Activated B cell treated with CpG ODN at 0.5 μM for 24 hours (primary cell): ENCODE results near the gene SERINC5. TPM values are rescaled to one million over a fixed set of nuclear protein-coding genes. Genes with fewer than 3 reads are reported as not detected.

Experiments
- ATAC-seq: fragments of 200-7000 bp; cut with Tn5 transposase; one replicate; pipeline ENCODE4 v1.10.0; 2021; ENCODE audit warnings: low read depth, mild to moderate bottlenecking, moderate library complexity
- CTCF ChIA-PET: fragments of 350-600 bp; sonication (Branson Sonifier 250); formaldehyde crosslinking; loops from one replicate; lab custom pipeline; 2021; ENCODE audit warnings: antibody characterized with exemption; lab: Charles Lee
- POLR2A ChIA-PET: fragments of 350-600 bp; sonication (Branson Sonifier 250); formaldehyde crosslinking; loops from one replicate; lab custom pipeline; 2021; ENCODE audit warnings: antibody characterized with exemption; lab: Charles Lee
- DNase-seq: peaks from one replicate; pipeline ENCODE4 v3.0.0; 2022
- H3K27ac Mint-ChIP-seq: one replicate; pipeline ENCODE4 v1.8.0; 2020; ENCODE audit warnings: mixed read lengths
- H3K27me3 Mint-ChIP-seq: one replicate; pipeline ENCODE4 v1.8.0; 2021; ENCODE audit warnings: mixed read lengths
- H3K36me3 Mint-ChIP-seq: one replicate; pipeline ENCODE4 v1.8.0; 2021; ENCODE audit warnings: low read depth, mixed read lengths
- H3K4me1 Mint-ChIP-seq: one replicate; pipeline ENCODE4 v1.8.0; 2021; ENCODE audit warnings: mixed read lengths
- H3K4me3 Mint-ChIP-seq: one replicate; pipeline ENCODE4 v1.8.0; 2020; ENCODE audit warnings: mild to moderate bottlenecking, mixed read lengths
- H3K9me3 Mint-ChIP-seq: one replicate; pipeline ENCODE4 v1.8.0; 2020; ENCODE audit warnings: mixed read lengths
- CTCF ChIP-seq: fragments of 200-600 bp; IDR thresholded peaks from one replicate; pipeline ENCODE4 v1.8.0; 2022; ENCODE audit warnings: antibody characterized with exemption, mild to moderate bottlenecking
- intact Hi-C: fragments of 100-400 bp; cut with micrococcal nuclease; formaldehyde crosslinking; loops from one replicate; pipeline ENCODE4 v1.15.1; 2024
- total RNA-seq: library from RNA; stranded (reverse); gene quantifications from 2 replicates; pipeline ENCODE4 v1.2.3, GENCODE V29; 2022

Gene SERINC5
- total RNA-seq, 1 donor from 2014 or later = 5.3 TPM

DNA sequence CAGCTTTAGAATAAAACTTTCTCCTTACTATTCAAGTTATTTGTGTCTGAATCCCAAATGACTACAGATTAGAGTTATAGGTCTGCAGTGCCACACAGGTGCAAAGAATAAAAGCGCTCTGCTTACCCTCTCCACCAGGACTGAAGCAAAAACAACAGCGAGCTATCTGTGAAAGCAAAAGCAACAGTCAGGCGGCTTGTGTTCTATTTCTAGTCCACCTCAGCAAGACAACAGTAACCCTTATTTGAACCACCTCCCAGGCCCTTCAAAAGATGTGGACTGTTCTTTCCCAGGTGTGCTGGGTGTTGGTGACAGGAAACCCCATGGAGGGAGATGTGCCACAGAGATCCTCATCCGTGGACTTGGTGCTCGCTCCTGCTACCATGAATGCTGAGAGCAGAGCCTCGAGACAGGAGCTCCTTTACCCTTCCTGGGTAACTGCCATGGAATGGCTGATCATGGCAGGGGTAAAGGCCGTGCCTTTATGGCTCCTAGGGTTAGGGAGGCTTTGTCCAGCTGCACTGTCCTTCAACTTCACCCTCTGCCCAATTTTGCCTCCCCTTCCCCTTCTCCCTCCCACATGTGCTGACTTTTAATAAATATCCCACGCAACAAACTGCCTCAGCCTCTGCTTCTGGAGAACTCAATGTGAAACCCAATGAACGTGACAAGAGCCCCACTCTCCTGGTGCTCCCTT is 108.6 kb downstream of the SERINC5 start:
- CTCF ChIA-PET = no interaction called here
- H3K36me3 Mint-ChIP-seq = peaks cover 15% of the 10 kb centered on the region

DNA sequence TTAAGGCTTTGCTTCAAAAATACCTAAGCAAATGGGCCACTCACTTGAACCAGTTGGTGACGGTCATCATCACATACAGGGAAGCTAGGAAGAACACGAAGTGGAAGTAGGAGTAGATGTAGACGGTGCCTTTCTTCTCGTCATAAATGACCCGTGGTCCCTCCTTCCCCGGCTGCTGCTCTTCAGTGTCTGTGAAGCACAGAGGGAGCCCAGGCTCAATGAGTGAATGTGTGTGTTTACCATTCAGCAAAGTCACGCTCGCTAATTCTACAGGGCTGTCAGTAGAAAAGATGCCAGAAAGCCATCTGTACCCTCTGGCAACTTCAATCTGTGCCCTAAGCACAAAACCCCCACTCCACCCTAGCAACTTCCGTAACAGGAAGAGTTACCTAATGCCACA is 109.8 kb downstream of the SERINC5 start:
- ATAC-seq = no peak
- Mint-ChIP-seq H3K27me3 (no peaks in the 10 kb centered on the region), H3K36me3 (peaks cover 14% of the 10 kb centered on the region), H3K27ac (no peak overlapping the region), H3K4me3 (no peak overlapping the region), H3K9me3 (no peaks in the 10 kb centered on the region), H3K4me1 (peaks cover 21% of the 10 kb centered on the region)
- CTCF ChIA-PET = no interaction called here
- intact Hi-C loops = no loop called here
- POLR2A ChIA-PET = no interaction called here
- no peak for TF ChIP-seq CTCF
- DNase-seq = no peak

More for the DNA sequence above, 108.6 kb downstream of the SERINC5 start:
- Mint-ChIP-seq H3K27ac (no peak overlapping the region), H3K4me1 (peaks cover 26% of the 10 kb centered on the region), H3K4me3 (no peak overlapping the region), H3K27me3 (no peaks in the 10 kb centered on the region), H3K9me3 (no peaks in the 10 kb centered on the region)
- no peak for TF ChIP-seq CTCF
- DNase-seq = no peak
- no peak for ATAC-seq
- POLR2A ChIA-PET = no interaction called here
- intact Hi-C loops = no loop called here

DNA sequence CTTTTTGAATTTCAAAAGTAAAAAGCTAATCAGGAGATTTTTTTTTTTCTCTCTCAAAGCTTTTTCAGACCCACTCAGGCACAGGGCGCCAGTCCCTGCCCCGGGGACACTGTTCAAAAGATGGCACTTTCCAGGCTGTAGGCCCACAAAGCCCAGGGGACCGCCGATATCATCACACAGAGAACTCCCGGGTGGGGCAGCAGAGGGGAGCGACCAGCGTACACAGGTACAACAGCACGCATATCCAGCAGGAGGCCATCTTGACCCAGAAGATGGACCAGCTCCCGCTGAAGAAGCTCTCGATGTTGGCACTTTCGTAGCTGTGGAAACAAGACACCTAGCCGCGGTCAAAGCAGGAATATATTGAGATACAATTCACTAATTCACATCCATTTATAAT is 112.4 kb downstream of the SERINC5 start:
- intact Hi-C loops = loop anchor here (2.0 kb wide), 1 partner anchor 17 kb away; no protein-coding TSS in a partner anchor
- no peaks in the 10 kb centered on the region for H3K27me3 Mint-ChIP-seq
- peak; percentile 84 for ATAC-seq
- TF ChIP-seq CTCF = no peak
- CTCF ChIA-PET = no interaction called here
- DNase-seq = peak; percentile 21
- H3K27ac Mint-ChIP-seq = no peak overlapping the region
- H3K9me3 Mint-ChIP-seq = no peaks in the 10 kb centered on the region
- POLR2A ChIA-PET = interaction anchor here (1.5 kb wide), 1 partner anchor 112 kb away, joined by 4 read pairs; the partner anchor contains the start of gene SERINC5
- H3K36me3 Mint-ChIP-seq = peaks cover 6% of the 10 kb centered on the region
- H3K4me3 Mint-ChIP-seq = peak overlapping the region; percentile 32
- peaks cover 21% of the 10 kb centered on the region for H3K4me1 Mint-ChIP-seq

DNA sequence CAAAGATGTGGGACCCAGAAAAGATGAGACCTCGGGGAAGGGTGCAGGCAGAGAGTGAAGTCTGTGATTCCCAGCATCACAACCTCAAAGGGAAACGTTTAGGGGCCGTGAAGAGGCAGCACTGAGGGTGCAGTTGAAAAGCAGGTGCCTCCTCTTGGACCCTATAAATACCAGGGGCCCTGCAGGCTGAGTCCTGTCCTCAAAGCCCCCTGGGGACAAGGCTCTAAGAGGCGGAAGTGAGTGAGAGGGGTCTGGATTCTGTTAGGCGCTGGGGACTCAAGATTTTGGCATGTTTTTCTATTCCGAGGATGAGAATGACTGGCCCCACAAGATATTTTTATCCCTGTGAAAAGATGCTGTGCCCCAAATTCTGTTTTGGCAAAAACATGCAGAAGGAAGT is 112.9 kb downstream of the SERINC5 start:
- H3K9me3 Mint-ChIP-seq = no peaks in the 10 kb centered on the region
- peak overlapping the region; percentile 3 for H3K27ac Mint-ChIP-seq
- POLR2A ChIA-PET = interaction anchor here (1.5 kb wide), 1 partner anchor 113 kb away, joined by 4 read pairs; the partner anchor contains the start of gene SERINC5
- H3K36me3 Mint-ChIP-seq = peaks cover 6% of the 10 kb centered on the region
- TF ChIP-seq CTCF = no peak
- no peak for DNase-seq
- H3K4me1 Mint-ChIP-seq = peaks cover 22% of the 10 kb centered on the region
- CTCF ChIA-PET = no interaction called here
- no peaks in the 10 kb centered on the region for H3K27me3 Mint-ChIP-seq
- ATAC-seq = peak; percentile 38
- no peak overlapping the region for H3K4me3 Mint-ChIP-seq
- intact Hi-C loops = loop anchor here (2.0 kb wide), 1 partner anchor 16 kb away; no protein-coding TSS in a partner anchor

DNA sequence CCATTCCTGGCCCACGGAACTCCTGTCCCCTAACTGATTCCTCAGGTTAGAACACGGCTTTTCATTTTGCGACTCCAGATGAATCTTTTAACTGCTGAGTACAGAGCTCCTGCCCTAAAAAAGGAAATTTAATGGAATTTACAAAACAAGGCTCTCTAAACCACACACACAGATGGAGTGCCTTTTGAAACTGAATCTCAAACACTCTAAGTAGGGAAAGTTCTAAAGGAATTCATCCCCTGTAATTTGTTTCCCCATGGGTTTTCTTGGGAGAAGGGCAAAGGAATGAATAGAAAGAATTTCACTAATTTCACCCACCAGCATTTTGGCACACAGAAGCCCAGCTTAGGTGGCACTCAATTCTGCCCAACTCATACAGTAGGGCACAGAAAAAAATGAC is 114.2 kb downstream of the SERINC5 start:
- intact Hi-C loops = loop anchor here (2.0 kb wide), 1 partner anchor 15 kb away; no protein-coding TSS in a partner anchor
- Mint-ChIP-seq H3K4me3 (no peak overlapping the region), H3K27ac (no peak overlapping the region), H3K9me3 (no peaks in the 10 kb centered on the region), H3K4me1 (peaks cover 35% of the 10 kb centered on the region), H3K27me3 (no peaks in the 10 kb centered on the region), H3K36me3 (peaks cover 6% of the 10 kb centered on the region)
- DNase-seq (no peak), ATAC-seq (no peak)
- CTCF ChIA-PET = no interaction called here
- POLR2A ChIA-PET = interaction anchor here (2.1 kb wide), 1 partner anchor 115 kb away, joined by 12 read pairs; the partner anchor contains the start of gene SERINC5
- TF ChIP-seq CTCF = no peak
